OCI-LY7 (cell line): Measurements from ENCODE around the gene NLGN1. TPM values are rescaled to one million over a fixed set of nuclear protein-coding genes. Genes with fewer than 3 reads are reported as not detected.

ENCODE experiments used
- BruUV-seq: library from RNA; stranded (reverse); fragments of 400-500 nt; replicated peaks from 2 replicates; lab custom pipeline; 2021; lab: Mats Ljungman, UMichigan
- CTCF ChIA-PET: fragments of 300-600 bp; sonication (Branson Sonifier 250); formaldehyde crosslinking; loops from one replicate; lab custom pipeline; 2022; ENCODE audit warnings: antibody characterized with exemption; ENCODE audit not compliant: unreplicated experiment; lab: Charles Lee
- POLR2A ChIA-PET: fragments of 300-600 bp; sonication (Branson Sonifier 250); formaldehyde crosslinking; loops from one replicate; lab custom pipeline; 2022; ENCODE audit warnings: antibody characterized with exemption; lab: Charles Lee
- DNase-seq: peaks from one replicate; pipeline ENCODE4 v3.0.0-alpha.2; 2015; ENCODE audit warnings: low spot score
- H2AFZ ChIP-seq: fragments of 200-600 bp; sonication (generic), shearing (Covaris generic); 2 replicates; pipeline ENCODE4 v1.6.1; 2014; ENCODE audit warnings: mild to moderate bottlenecking, antibody characterized with exemption, low read length, moderate library complexity
- H3K27ac ChIP-seq: fragments of 200-600 bp; sonication (generic); 2 replicates; pipeline ENCODE4 v1.5.1; 2014; ENCODE audit warnings: mixed run types, low read depth, mild to moderate bottlenecking, moderate library complexity, low read length, inconsistent platforms; ENCODE audit not compliant: poor library complexity, severe bottlenecking
- H3K36me3 ChIP-seq: fragments of 200-600 bp; sonication (generic); 2 replicates; pipeline ENCODE4 v1.6.1; 2014; ENCODE audit warnings: mild to moderate bottlenecking, antibody characterized with exemption, low read length, moderate library complexity, mixed read lengths; ENCODE audit not compliant: insufficient read depth
- H3K4me1 ChIP-seq: fragments of 200-600 bp; sonication (generic); 2 replicates; pipeline ENCODE4 v1.5.1; 2014; ENCODE audit warnings: mild to moderate bottlenecking, low read length; ENCODE audit not compliant: insufficient read depth, poor library complexity, severe bottlenecking
- H3K4me2 ChIP-seq: fragments of 200-600 bp; sonication (generic); 2 replicates; pipeline ENCODE4 v1.6.1; 2014; ENCODE audit warnings: mild to moderate bottlenecking, low read length
- H3K4me3 ChIP-seq: fragments of 200-600 bp; sonication (generic); 2 replicates; pipeline ENCODE4 v1.5.1; 2014; ENCODE audit warnings: mild to moderate bottlenecking, low read depth, low read length; ENCODE audit not compliant: poor library complexity, severe bottlenecking
- H3K79me2 ChIP-seq: fragments of 200-600 bp; sonication (generic); 2 replicates; pipeline ENCODE4 v1.6.1; 2016; ENCODE audit warnings: low read depth, mild to moderate bottlenecking, low read length, moderate library complexity, mixed read lengths; ENCODE audit not compliant: insufficient read depth
- H3K9me2 ChIP-seq: fragments of 200-600 bp; sonication (generic); 2 replicates; pipeline ENCODE4 v1.6.1; 2016; ENCODE audit warnings: mild to moderate bottlenecking, low read length, mixed read lengths; ENCODE audit not compliant: insufficient read depth
- H3K9me3 ChIP-seq: fragments of 200-600 bp; sonication (generic); 2 replicates; pipeline ENCODE4 v1.6.1; 2014; ENCODE audit warnings: mild to moderate bottlenecking, mixed run types, low read length, mixed read lengths
- H4K20me1 ChIP-seq: fragments of 200-600 bp; sonication (generic); 2 replicates; pipeline ENCODE4 v1.6.1; 2014; ENCODE audit warnings: mild to moderate bottlenecking, antibody characterized with exemption, low read length, moderate library complexity, mixed read lengths; ENCODE audit not compliant: insufficient read depth
- EZH2phosphoT487 ChIP-seq: fragments of 200-600 bp; sonication (generic); IDR thresholded peaks from 2 replicates; pipeline ENCODE4 v1.6.1; 2018; ENCODE audit warnings: low read depth, borderline replicate concordance, mild to moderate bottlenecking, mixed run types, antibody characterized with exemption, low read length, moderate library complexity, mixed read lengths
- intact Hi-C: fragments of 100-400 bp; cut with micrococcal nuclease; formaldehyde crosslinking; loops from one replicate; pipeline ENCODE4 v1.10.0; 2022; ENCODE audit not compliant: unreplicated experiment
- total RNA-seq, 2 experiments: library from RNA; depleted of rRNA in 1 of 2; stranded (reverse); fragments of >200 nt in 1 of 2; shearing (Covaris generic) in 1 of 2; gene quantifications; 2 replicates each; pipeline ENCODE4 v1.2.3, GENCODE V29; 2014 to 2022
- TF ChIP-seq, protein P1 (sequence below): fragments of 200-600 bp; sonication (generic); conservative IDR thresholded peaks from 2 replicates; pipeline ENCODE4 v1.5.1; 2014; ENCODE audit warnings: mild to moderate bottlenecking, antibody characterized with exemption, low read length, moderate library complexity, mixed read lengths

Gene NLGN1
- total RNA-seq, 2 experiments from 2014 or later, result not detected

- H4K20me1 ChIP-seq, result no peaks in the 10 kb centered on the region
- BruUV-seq, result no TSS peak
- POLR2A ChIA-PET, result interaction anchor here (0.5 to 0.9 kb wide), 3 partner anchors 13 to 359 kb away, joined by 3 to 5 read pairs (median 4); no protein-coding TSS in a partner anchor
- TF ChIP-seq, protein P1, sequence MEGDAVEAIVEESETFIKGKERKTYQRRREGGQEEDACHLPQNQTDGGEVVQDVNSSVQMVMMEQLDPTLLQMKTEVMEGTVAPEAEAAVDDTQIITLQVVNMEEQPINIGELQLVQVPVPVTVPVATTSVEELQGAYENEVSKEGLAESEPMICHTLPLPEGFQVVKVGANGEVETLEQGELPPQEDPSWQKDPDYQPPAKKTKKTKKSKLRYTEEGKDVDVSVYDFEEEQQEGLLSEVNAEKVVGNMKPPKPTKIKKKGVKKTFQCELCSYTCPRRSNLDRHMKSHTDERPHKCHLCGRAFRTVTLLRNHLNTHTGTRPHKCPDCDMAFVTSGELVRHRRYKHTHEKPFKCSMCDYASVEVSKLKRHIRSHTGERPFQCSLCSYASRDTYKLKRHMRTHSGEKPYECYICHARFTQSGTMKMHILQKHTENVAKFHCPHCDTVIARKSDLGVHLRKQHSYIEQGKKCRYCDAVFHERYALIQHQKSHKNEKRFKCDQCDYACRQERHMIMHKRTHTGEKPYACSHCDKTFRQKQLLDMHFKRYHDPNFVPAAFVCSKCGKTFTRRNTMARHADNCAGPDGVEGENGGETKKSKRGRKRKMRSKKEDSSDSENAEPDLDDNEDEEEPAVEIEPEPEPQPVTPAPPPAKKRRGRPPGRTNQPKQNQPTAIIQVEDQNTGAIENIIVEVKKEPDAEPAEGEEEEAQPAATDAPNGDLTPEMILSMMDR, result no peak
- TF ChIP-seq EZH2phosphoT487, result no peak
- no peak overlapping the region for H3K4me3 ChIP-seq
- H3K27ac ChIP-seq, result no peak overlapping the region
- no peak for DNase-seq
- H3K9me3 ChIP-seq, result no peaks in the 10 kb centered on the region
- CTCF ChIA-PET, result no interaction called here
- no peaks in the 10 kb centered on the region for H3K9me2 ChIP-seq
- intact Hi-C loops, result no loop called here
- no peaks in the 10 kb centered on the region for H3K79me2 ChIP-seq
- H3K4me1 ChIP-seq, result no peaks in the 10 kb centered on the region
- H3K4me2 ChIP-seq, result no peak overlapping the region
- H2AFZ ChIP-seq, result no peak overlapping the region
- no peaks in the 10 kb centered on the region for H3K36me3 ChIP-seq
Measured at GRCh38 chr3:173943264-173943663, 545.7 kb downstream of the NLGN1 start.

DNA sequence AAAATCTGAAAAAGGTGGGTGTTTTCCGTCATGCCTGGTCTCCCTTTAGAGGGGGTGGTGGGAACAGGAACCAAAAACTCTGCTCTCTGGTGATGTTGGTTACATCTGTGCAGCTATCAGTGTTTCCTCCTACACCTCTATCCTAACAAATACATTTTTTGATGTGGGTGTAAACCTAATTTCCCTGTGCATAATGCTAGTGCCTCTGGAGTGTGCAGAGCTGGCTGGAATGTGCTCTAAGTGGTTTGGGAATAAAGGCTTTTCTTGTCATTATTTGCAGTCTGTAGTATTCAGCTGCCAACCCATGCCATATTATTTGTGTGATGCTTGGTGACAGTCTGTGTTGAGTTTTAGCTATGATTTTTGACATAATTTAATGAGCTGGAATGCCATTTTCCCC lies 547.6 kb downstream of the NLGN1 start:
- H4K20me1 ChIP-seq, result no peaks in the 10 kb centered on the region
- BruUV-seq, result no TSS peak
- H3K27ac ChIP-seq, result no peak overlapping the region
- no peaks in the 10 kb centered on the region for H3K79me2 ChIP-seq
- no peak overlapping the region for H2AFZ ChIP-seq
- no peak overlapping the region for H3K4me2 ChIP-seq
- no peaks in the 10 kb centered on the region for H3K9me2 ChIP-seq
- TF ChIP-seq, protein P1, result no peak
- TF ChIP-seq EZH2phosphoT487, result no peak
- ChIA-PET POLR2A (no interaction called here), CTCF (no interaction called here)
- H3K4me1 ChIP-seq, result no peaks in the 10 kb centered on the region
- DNase-seq, result no peak
- intact Hi-C loops, result no loop called here
- H3K4me3 ChIP-seq, result no peak overlapping the region
- no peaks in the 10 kb centered on the region for H3K9me3 ChIP-seq
- no peaks in the 10 kb centered on the region for H3K36me3 ChIP-seq

- Histone ChIP-seq H3K9me2 (no peaks in the 10 kb centered on the region), H3K9me3 (no peaks in the 10 kb centered on the region), H3K27ac (no peak overlapping the region), H3K4me3 (no peak overlapping the region), H3K36me3 (no peaks in the 10 kb centered on the region), H3K4me2 (no peak overlapping the region), H3K4me1 (no peaks in the 10 kb centered on the region), H2AFZ (no peak overlapping the region), H3K79me2 (no peaks in the 10 kb centered on the region), H4K20me1 (no peaks in the 10 kb centered on the region)
- no peak for DNase-seq
- no peak for TF ChIP-seq EZH2phosphoT487
- TF ChIP-seq, protein P1, result no peak
- CTCF ChIA-PET, result no interaction called here
- intact Hi-C loops, result no loop called here
- no TSS peak for BruUV-seq
- POLR2A ChIA-PET, result no interaction called here
Measured at GRCh38 chr3:173945806-173946205, 548.3 kb downstream of the NLGN1 start.
